Gastroesophageal sphincter (tissue), 4 donors: ENCODE data around the gene ADGRD2. TPM values are rescaled to one million over a fixed set of nuclear protein-coding genes. Genes with fewer than 3 reads are reported as not detected.

Source experiments
- ATAC-seq: fragments of 150-250 bp; one replicate; pipeline ENCODE4 v1.9.1; 2016; ENCODE audit warnings: mild to moderate bottlenecking, moderate library complexity
- H3K27ac ChIP-seq, 4 donors: fragments of 200-600 bp; sonication (generic) in 3 of 4; 1 replicate in 3 of 4; 2 replicates in 1 of 4; pipeline ENCODE4 v1.5.1; 2016 to 2019
- H3K27me3 ChIP-seq: fragments of 200-600 bp; sonication (generic); one replicate; pipeline ENCODE4 v1.5.1; 2019
- H3K36me3 ChIP-seq, 2 donors: fragments of 200-600 bp; sonication (generic); one replicate each; pipeline ENCODE4 v1.5.1; 2019; ENCODE audit warnings: control low read depth in 1 of 2
- H3K4me1 ChIP-seq, 3 donors: fragments of 200-600 bp; sonication (generic); 1 replicate in 2 of 3; 2 replicates in 1 of 3; pipeline ENCODE4 v1.5.1; 2016 to 2019; ENCODE audit warnings: control low read depth in 2 of 3
- H3K4me3 ChIP-seq, 2 donors: fragments of 200-600 bp; sonication (generic); one replicate each; pipeline ENCODE4 v1.5.1; 2019; ENCODE audit warnings: mild to moderate bottlenecking in 1 of 2, moderate library complexity in 1 of 2
- H3K9me3 ChIP-seq, 3 donors: fragments of 200-600 bp; sonication (generic); one replicate each; pipeline ENCODE4 v1.5.1; 2017 to 2019; ENCODE audit warnings: control low read depth in 2 of 3
- CTCF ChIP-seq, 4 experiments: fragments of 200-600 bp in 2 of 4; fragments of 450-650 bp in 2 of 4; sonication (generic) in 1 of 4; IDR thresholded peaks; one replicate each; pipeline ENCODE4 v1.5.1; 2017 to 2019; ENCODE audit warnings: antibody characterized with exemption in 4 of 4, mild to moderate bottlenecking in 2 of 4, moderate library complexity in 2 of 4
- EP300 ChIP-seq: sonication (generic); formaldehyde crosslinking; IDR thresholded peaks from one replicate; pipeline ENCODE4 v1.6.1; 2017; ENCODE audit warnings: antibody characterized with exemption, mild to moderate bottlenecking
- POLR2A ChIP-seq, 2 donors: fragments of 450-650 bp; IDR thresholded peaks; one replicate each; pipeline ENCODE4 v1.6.1; 2017; ENCODE audit warnings: antibody characterized with exemption in 2 of 2, mild to moderate bottlenecking in 2 of 2, moderate library complexity in 1 of 2
- POLR2AphosphoS5 ChIP-seq: sonication (generic); formaldehyde crosslinking; IDR thresholded peaks from one replicate; pipeline ENCODE4 v1.6.1; 2017; ENCODE audit warnings: antibody characterized with exemption
- WGBS, 2 donors: methylation state at CpG; one replicate each; pipeline ENCODE4 v1.1.5; 2018; ENCODE audit warnings: low coverage in 1 of 2; 5-methylcytosine and 5-hydroxymethylcytosine counted together
- total RNA-seq, 4 donors: library from RNA; depleted of rRNA; stranded (reverse); fragments of >200 nt; gene quantifications; one replicate each; pipeline ENCODE4 v1.1.0, GENCODE V29; 2016

The ADGRD2 gene
- total RNA-seq, 4 donors from 2014 or later: not detected

GRCh38 chr9:124452326-124452725 is 2.1 kb downstream of the ADGRD2 start:
- no peak for ATAC-seq
- Histone ChIP-seq H3K36me3 (no peaks in the 10 kb centered on the region), H3K27ac (no peak overlapping the region), H3K27me3 (peaks cover 70% of the 10 kb centered on the region), H3K4me1 (peaks cover 0 to 24% (median 0%) of the 10 kb centered on the region in 3 donors), H3K4me3 (no peak overlapping the region), H3K9me3 (peaks cover 0 to 7% (median 0%) of the 10 kb centered on the region in 3 donors)
- TF ChIP-seq POLR2AphosphoS5 (no peak), EP300 (no peak), POLR2A (IDR thresholded peaks at IDR 0.05) (no peak), CTCF (IDR thresholded peaks at IDR 0.05) (no peak)
- 67 to 100% methylated on average over 2 of the region's 19 CpGs for WGBS, 2 donors

DNA sequence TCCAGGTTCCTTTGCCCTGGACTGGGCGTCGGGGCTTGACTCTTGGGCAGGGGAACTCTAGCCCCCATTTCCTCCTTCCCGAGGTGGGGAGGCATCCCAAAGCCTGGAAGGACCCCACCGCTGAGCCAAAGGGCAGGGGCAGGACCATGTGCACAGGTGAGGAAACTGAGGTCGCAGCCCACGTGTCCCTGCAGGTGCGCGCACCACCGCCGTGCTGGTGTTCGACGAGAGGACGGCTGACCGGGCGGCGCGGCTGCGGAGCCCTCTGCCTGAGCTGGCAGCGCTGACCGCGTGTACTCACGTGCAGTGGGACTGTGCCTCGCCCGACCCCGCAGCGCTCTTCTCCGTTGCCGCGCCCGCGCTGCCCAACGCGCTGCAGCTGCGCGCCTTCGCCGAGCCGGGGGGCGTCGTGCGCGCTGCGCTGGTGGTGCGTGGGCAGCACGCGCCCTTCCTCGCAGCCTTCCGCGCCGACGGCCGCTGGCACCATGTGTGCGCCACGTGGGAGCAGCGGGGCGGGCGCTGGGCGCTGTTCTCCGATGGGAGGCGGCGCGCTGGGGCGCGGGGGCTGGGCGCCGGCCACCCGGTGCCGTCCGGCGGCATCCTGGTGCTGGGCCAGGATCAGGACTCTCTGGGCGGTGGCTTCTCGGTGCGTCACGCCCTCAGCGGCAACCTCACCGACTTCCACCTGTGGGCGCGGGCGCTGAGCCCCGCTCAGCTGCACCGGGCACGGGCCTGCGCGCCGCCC is 2.8 kb downstream of the ADGRD2 start:
- Histone ChIP-seq H3K4me1 (peaks cover 0 to 24% (median 0%) of the 10 kb centered on the region in 3 donors), H3K27me3 (peaks cover 66% of the 10 kb centered on the region), H3K9me3 (peaks cover 0 to 7% (median 0%) of the 10 kb centered on the region in 3 donors), H3K36me3 (no peaks in the 10 kb centered on the region), H3K27ac (no peak overlapping the region), H3K4me3 (peak overlapping the region in 1 of 2 donors; percentile 8)
- TF ChIP-seq EP300 (no peak), POLR2AphosphoS5 (no peak), POLR2A (IDR thresholded peaks at IDR 0.05) (no peak)
- no CpG with 5 or more reads among the region's 85 CpGs for WGBS, 2 donors
- no peak for ATAC-seq

- ATAC-seq: no peak
- TF ChIP-seq POLR2AphosphoS5: no peak
- TF ChIP-seq POLR2A (IDR thresholded peaks at IDR 0.05): no peak
- TF ChIP-seq CTCF (IDR thresholded peaks at IDR 0.05): no peak
- no peak for TF ChIP-seq EP300
- H3K4me3 ChIP-seq: peak overlapping the region in 1 of 2 donors; percentile 8
- no CpG with 5 or more reads among the region's 35 CpGs for WGBS, 2 donors
- H3K27ac ChIP-seq: no peak overlapping the region
- H3K36me3 ChIP-seq: no peaks in the 10 kb centered on the region
- peaks cover 59% of the 10 kb centered on the region for H3K27me3 ChIP-seq
- peaks cover 0 to 7% (median 0%) of the 10 kb centered on the region in 3 donors for H3K9me3 ChIP-seq
- H3K4me1 ChIP-seq: peaks cover 0 to 24% (median 0%) of the 10 kb centered on the region in 3 donors
Observed at GRCh38 chr9:124453586-124454191, 3.4 kb downstream of the ADGRD2 start.

DNA sequence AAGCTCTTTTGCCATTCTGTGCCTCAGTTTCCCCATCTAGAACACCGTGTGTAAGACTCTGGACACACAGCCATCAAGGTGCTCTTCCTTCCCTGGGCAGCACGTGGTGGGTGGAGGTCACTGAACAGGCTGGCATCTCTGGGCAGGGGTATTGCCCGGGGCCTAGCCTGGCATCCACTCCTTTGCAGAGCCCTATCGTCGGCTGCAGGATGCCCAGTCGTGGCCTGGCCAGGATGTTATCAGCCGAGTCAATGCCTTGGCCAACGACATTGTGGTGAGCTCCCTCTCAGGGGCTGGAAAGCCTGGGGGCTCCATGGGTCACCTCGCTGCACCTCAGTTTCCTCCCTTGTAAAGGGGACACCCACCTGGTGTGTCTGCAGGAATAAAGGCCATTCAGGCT is 4.0 kb downstream of the ADGRD2 start:
- Histone ChIP-seq H3K4me3 (no peak overlapping the region), H3K9me3 (peaks cover 0 to 7% (median 0%) of the 10 kb centered on the region in 3 donors), H3K27me3 (peaks cover 55% of the 10 kb centered on the region), H3K27ac (no peak overlapping the region), H3K4me1 (peaks cover 0 to 24% (median 0%) of the 10 kb centered on the region in 3 donors), H3K36me3 (no peaks in the 10 kb centered on the region)
- no CpG with 5 or more reads among the region's 9 CpGs for WGBS, 2 donors
- TF ChIP-seq POLR2A (IDR thresholded peaks at IDR 0.05) (no peak), EP300 (no peak), POLR2AphosphoS5 (no peak), CTCF (IDR thresholded peaks at IDR 0.05) (no peak)
- no peak for ATAC-seq

- TF ChIP-seq POLR2A (IDR thresholded peaks at IDR 0.05): no peak
- TF ChIP-seq EP300: no peak
- TF ChIP-seq POLR2AphosphoS5: no peak
- TF ChIP-seq CTCF (IDR thresholded peaks at IDR 0.05): no peak
- Histone ChIP-seq H3K4me1 (peaks cover 0 to 24% (median 0%) of the 10 kb centered on the region in 3 donors), H3K9me3 (peaks cover 0 to 7% (median 0%) of the 10 kb centered on the region in 3 donors), H3K27me3 (peaks cover 49% of the 10 kb centered on the region), H3K27ac (no peak overlapping the region), H3K36me3 (no peaks in the 10 kb centered on the region), H3K4me3 (no peak overlapping the region)
- no peak for ATAC-seq
- WGBS, 2 donors: 80% methylated on average over 1 of the region's 14 CpGs; no CpG with 5 or more reads in 1 of the 2 donors
Observed at GRCh38 chr9:124454791-124455443, 4.7 kb downstream of the ADGRD2 start.
